CD4-positive, alpha-beta T cell treated with Interleukin-12 subunit alpha and Interleukin-12 subunit beta, for 1 hour (primary cell): ENCODE results near the gene ATPAF2.
"Not testable (repeated sequence)": the region's sequence is repeated elsewhere in the genome, so short reads cannot be mapped to it uniquely, and the experiment has no call there.

Source experiments
- DNase-seq: peaks from one replicate; pipeline ENCODE4 v3.0.0-alpha.2; 2020

The ATPAF2 gene

DNA sequence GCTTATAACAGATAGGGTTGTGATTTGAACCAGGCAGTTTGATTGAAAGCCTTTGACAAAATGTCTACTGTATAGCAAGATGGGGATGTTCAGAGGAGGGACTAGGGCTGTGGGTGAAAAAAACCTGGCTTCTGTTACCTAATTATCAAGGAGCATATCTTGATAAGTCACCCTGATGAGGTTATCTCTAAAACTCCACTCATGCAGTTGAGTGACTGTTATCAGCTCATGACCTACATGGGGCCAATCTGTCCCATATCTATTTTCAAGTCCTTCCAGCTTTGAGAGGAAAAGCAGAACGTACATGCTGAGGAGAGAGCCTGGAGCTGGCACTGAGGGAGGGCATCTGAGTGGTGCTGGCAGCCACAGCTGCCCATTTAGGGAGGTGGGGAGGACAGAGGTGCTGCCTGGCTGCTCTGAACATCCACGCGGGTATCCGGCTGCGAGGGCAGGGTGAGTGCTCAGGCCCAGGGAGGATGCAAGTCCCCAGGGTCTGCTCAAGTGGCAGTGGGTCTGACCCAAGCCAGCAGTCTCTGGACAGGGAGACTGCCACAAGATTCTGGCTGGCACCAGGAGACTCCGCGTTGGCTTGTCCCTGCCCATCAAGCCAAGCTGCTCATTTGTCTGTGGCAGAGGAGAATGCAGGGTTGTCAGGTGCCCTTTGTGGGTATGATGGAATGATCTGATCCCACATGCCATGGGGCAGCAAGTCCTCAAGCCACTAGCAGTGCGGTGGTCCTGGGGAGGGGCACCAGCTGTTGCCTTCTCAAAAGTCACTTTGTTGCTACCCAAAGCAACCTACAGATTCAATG lies 29.2 kb downstream of the ATPAF2 start:
- DNase-seq, result no peak

GRCh38 chr17:18008496-18009268 lies 30.3 kb downstream of the ATPAF2 start:
- DNase-seq, result no peak

DNA sequence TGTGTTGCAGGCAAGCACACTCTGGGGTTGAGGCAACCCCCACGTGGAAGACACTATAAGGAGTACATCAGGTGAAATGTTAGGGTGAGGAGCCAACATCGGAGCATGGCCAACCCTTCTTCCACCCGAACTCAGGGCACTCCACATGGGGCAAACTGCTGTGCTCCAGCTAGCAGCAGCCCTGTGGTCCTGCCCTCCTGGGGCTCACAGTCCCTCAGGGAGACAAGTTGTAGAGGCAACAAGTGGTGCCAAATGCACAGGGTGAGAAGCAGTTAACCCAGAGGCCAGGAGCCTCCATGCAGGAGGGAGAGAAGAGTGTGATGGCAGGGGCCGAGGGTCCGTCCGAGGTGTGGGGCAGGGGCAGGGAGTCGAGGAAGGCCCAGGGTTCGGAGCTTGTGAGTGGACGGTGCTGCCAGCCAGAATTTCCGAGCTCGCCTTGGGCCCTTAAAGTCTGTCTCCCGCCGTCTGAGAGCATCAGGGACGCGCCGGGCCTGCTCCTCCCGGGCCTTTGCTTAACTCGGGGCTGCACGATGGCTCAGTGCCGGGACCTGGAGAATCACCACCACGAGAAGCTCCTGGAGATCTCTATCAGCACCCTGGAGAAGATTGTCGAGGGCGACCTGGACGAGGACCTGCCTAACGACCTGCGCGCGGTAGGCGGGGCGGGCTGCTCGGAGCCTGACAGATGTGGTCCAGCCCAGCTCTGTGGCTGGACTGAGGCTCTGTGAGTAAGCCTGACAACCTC lies 32.3 kb downstream of the ATPAF2 start:
- no peak for DNase-seq

- DNase-seq, result no peak
These were observed 33.5 kb downstream of the ATPAF2 start for GRCh38 chr17:18005496-18005895.

- no peak for DNase-seq
These were observed 34.1 kb downstream of the ATPAF2 start for GRCh38 chr17:18004884-18005305.

- DNase-seq, result no peak
These were observed 34.6 kb downstream of the ATPAF2 start for GRCh38 chr17:18004345-18004744.

DNA sequence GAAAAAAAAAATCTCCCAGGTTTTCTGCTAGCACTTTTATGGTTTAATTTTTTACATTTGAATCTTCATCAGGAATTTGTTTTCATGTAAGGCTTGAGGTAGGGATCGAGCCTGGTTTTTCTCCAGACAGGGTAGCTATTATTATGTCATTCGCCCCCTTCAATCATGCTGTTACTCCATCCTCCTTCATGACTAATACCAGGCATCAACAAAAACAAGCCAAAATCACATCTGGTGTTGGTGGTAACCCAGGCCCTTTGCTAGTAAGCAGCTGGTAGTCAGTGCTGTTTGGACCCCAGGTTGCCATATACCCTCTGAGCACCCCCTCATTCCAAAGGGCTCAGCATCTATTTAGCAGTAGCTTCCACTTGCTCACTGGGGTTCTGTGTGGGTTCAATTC lies 36.8 kb downstream of the ATPAF2 start:
- no peak for DNase-seq

DNA sequence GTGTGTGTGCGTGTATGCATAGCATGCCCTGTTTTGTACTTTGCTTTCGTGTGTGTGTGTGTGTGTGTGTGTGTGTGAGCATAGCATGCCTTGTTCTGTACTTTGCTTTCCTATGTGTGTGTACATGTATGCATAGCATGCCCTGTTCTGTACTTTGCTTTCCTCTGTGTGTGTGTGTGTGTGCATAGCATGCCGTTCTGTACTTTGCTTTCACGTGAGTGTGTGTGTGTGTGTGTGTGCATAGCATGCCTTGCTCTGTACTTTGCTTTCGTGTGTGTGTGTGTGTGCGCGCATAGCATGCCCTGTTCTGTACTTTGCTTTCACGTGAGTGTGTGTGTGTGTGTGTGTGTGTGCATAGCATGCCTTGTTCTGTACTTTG lies 38.9 kb downstream of the ATPAF2 start:
- DNase-seq, result no peak

- no peak for DNase-seq
These were observed 39.5 kb downstream of the ATPAF2 start for GRCh38 chr17:17999364-18000029.

DNA sequence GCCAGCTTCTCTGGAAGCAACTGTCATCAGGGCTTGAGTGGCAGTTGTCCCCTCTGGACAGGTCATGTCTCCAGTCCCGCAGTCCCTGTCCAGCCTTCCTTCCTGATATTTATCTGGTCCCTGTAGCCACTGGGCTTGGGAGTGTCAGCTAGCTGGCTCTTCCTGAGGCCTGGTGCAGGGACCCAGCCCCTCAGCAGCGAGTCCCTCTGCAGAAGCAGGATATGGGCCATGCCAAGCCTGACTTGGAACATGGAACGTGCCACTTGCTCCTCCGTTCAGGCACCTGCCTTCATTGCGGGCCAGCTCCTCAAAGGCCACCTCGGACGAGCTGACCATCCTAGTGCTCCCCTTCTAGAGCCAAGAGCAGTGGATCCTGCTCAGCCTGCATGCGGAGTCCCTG lies 40.0 kb downstream of the ATPAF2 start:
- no peak for DNase-seq

GRCh38 chr17:17995887-17996286 lies 43.1 kb downstream of the ATPAF2 start:
- not testable (repeated sequence) for DNase-seq

- DNase-seq, result peak; percentile 10
These were observed 44.5 kb downstream of the ATPAF2 start for GRCh38 chr17:17994271-17995069.

DNA sequence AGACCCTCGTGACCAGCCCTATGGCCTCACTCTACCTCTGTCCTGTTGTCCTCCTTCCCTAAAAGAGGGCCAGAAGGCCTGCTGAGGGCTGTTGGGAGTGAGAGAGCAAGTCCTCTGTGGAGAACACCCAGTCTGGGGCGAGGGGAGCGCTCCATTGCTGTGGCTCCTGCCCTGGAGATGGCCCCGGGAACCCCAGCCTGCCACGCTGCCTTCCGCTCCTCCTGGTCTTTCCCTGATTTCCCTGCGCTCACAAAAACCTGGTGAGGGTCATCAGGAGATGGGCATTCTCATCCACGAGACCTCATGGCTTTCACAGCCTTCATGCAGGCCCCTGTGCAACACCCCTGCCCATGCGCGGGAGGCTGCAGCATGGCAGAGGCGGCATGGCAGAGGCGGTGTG lies 45.1 kb downstream of the ATPAF2 start:
- no peak for DNase-seq

DNA sequence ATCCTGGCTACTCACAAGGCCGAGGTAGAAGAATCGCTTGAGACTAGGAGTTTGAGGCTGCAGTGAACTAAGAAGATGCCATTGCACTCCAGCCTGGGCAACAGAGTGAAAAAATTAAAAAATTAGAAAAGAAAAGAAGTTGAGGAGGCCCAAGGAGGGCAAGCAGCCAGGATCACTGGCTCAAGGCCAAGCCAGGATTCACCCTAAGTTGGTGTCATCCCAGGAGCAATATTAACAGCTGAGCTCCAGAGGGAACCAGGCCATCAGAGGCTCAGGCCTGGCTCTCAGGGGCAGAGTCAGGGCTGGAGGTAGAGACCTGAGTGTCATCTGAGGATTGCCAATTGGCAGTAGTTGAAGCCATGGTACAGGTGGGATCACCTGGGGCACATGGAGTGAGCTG lies 45.6 kb downstream of the ATPAF2 start:
- no peak for DNase-seq

DNA sequence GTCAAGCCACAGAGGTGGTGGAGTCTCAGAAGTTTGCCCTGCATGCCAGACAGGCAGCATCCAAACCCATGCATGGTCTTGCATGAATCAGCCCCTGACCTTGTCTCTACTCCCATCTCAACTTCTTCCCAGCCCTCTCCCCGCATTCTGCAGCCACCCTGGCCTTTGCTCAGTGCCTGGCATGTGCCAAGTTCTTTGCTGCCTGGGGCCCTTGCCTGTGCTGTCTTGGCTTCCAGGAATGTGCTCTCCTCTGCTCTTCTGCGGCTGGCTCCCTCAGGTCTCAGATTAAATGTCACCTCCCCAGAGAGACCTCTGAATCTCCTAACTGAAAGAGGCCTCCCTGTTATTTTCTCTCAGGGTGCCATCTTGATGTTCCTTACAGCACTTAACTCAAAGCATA lies 48.7 kb downstream of the ATPAF2 start:
- no peak for DNase-seq

- no peak for DNase-seq
These were observed 49.4 kb downstream of the ATPAF2 start for GRCh38 chr17:17989618-17990017.

DNA sequence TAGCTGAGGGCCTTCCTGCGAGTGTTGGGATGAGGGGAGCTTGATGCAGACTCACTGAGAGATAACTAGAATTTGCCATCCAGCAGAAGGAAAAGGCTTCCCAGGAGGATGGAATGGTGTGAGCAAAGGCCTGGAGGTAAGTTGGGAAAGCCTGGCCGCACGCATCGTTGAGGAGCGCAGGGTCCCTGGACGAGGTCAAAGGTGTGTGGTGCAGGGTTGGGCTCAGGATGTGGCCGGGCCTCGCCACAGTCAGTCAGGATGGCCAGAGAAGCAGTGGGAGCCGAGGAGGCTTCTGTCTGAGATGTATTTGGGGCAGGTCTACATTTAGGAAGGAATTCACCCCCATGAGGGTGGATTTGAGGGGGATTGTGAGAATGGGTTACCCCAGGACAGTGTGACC lies 49.9 kb downstream of the ATPAF2 start:
- no peak for DNase-seq

- no peak for DNase-seq
These were observed 50.5 kb downstream of the ATPAF2 start for GRCh38 chr17:17988427-17988945.

DNA sequence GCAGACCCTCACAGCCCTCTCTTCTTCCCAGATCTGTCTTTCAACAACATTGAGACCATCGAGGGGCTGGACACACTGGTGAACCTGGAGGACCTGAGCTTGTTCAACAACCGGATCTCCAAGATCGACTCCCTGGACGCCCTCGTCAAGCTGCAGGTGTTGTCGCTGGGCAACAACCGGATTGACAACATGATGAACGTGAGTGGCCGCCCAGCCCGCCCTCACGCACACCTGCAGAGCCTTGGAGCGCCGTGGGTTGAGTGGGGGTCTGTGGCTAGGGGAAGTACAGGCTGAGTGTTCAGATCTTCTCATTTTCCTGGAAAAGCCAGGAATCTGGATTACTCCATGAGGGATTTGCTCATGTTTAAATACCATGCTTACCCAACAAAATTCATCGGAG lies 51.1 kb downstream of the ATPAF2 start:
- no peak for DNase-seq

GRCh38 chr17:17987187-17987896 lies 51.6 kb downstream of the ATPAF2 start:
- DNase-seq, result no peak

DNA sequence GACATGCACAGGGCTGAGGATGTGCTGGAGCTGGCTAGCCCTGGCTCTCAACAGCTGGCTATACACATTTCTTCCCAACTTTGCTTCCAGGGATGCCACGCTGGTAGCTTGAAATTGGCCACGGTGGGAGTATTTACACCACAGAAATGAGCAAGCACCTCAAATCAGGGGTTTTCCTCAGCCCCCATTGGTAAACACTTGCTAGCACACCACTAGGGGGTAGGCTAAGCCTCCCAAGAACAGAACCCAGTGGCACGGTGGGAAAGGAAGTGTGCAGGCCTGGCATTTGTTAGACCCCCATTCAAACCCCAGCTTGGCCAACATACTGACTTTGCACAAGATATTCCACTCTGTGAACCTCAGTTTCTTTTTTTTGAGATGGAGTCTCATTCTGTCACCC lies 53.4 kb downstream of the ATPAF2 start:
- DNase-seq, result no peak
